Osteocyte (in vitro differentiated cells): ENCODE measurements around the gene USP40. TPM values are rescaled to one million over a fixed set of nuclear protein-coding genes. Genes with fewer than 3 reads are reported as not detected.
A peak's percentile ranks its signal among the peaks of the same experiment; 100 is the strongest.

Experiments
- DNase-seq: peaks from one replicate; pipeline ENCODE4 v3.0.0; 2021; ENCODE audit warnings: mixed read lengths; ENCODE audit not compliant: unreplicated experiment; ENCODE audit errors: extremely low spot score
- H3K27ac Mint-ChIP-seq: one replicate; pipeline ENCODE4 v1.8.0; 2021; ENCODE audit warnings: mild to moderate bottlenecking, mixed read lengths; ENCODE audit not compliant: unreplicated experiment
- H3K27me3 Mint-ChIP-seq: one replicate; pipeline ENCODE4 v1.8.0; 2021; ENCODE audit warnings: mixed read lengths; ENCODE audit not compliant: unreplicated experiment
- H3K36me3 Mint-ChIP-seq: one replicate; pipeline ENCODE4 v1.8.0; 2021; ENCODE audit warnings: mixed read lengths; ENCODE audit not compliant: unreplicated experiment
- H3K4me1 Mint-ChIP-seq: one replicate; pipeline ENCODE4 v1.8.0; 2021; ENCODE audit warnings: mixed read lengths; ENCODE audit not compliant: unreplicated experiment
- H3K4me3 Mint-ChIP-seq: one replicate; pipeline ENCODE4 v1.8.0; 2021; ENCODE audit warnings: mild to moderate bottlenecking, moderate library complexity, mixed read lengths; ENCODE audit not compliant: unreplicated experiment
- H3K9me3 Mint-ChIP-seq: one replicate; pipeline ENCODE4 v1.8.0; 2021; ENCODE audit warnings: mixed read lengths; ENCODE audit not compliant: unreplicated experiment
- CTCF ChIP-seq: fragments of 200-600 bp; sonication (generic); IDR thresholded peaks from 2 replicates; pipeline ENCODE4 v1.5.0; 2021; ENCODE audit warnings: antibody characterized with exemption, mild to moderate bottlenecking, moderate library complexity
- total RNA-seq: library from RNA; stranded (reverse); gene quantifications from 2 replicates; pipeline ENCODE4 v1.2.1, GENCODE V29; 2021

Gene USP40
- total RNA-seq, 1 donor from 2014 or later, result 36.4 TPM

- H3K4me1 Mint-ChIP-seq, result peaks cover 10% of the 10 kb centered on the region
- no peak for DNase-seq
- no peak overlapping the region for H3K27ac Mint-ChIP-seq
- H3K27me3 Mint-ChIP-seq, result no peaks in the 10 kb centered on the region
- H3K9me3 Mint-ChIP-seq, result no peaks in the 10 kb centered on the region
- TF ChIP-seq CTCF, result peak; percentile 89
- no peak overlapping the region for H3K4me3 Mint-ChIP-seq
- H3K36me3 Mint-ChIP-seq, result peaks cover 28% of the 10 kb centered on the region
These were observed 122.9 kb downstream of the USP40 start for GRCh38 chr2:233443511-233444183.

- H3K9me3 Mint-ChIP-seq, result no peaks in the 10 kb centered on the region
- H3K27me3 Mint-ChIP-seq, result no peaks in the 10 kb centered on the region
- peak overlapping the region; percentile 54 for H3K27ac Mint-ChIP-seq
- DNase-seq, result no peak
- no peak for TF ChIP-seq CTCF
- H3K4me3 Mint-ChIP-seq, result no peak overlapping the region
- peaks cover 27% of the 10 kb centered on the region for H3K36me3 Mint-ChIP-seq
- H3K4me1 Mint-ChIP-seq, result peaks cover 10% of the 10 kb centered on the region
These were observed 124.6 kb downstream of the USP40 start for GRCh38 chr2:233442028-233442310.

GRCh38 chr2:233441161-233442027 lies 125.2 kb downstream of the USP40 start:
- Mint-ChIP-seq H3K27me3 (no peaks in the 10 kb centered on the region), H3K36me3 (peaks cover 31% of the 10 kb centered on the region), H3K4me3 (no peak overlapping the region), H3K27ac (peak overlapping the region; percentile 77), H3K4me1 (peaks cover 10% of the 10 kb centered on the region), H3K9me3 (no peaks in the 10 kb centered on the region)
- no peak for TF ChIP-seq CTCF
- no peak for DNase-seq

GRCh38 chr2:233440714-233441113 lies 125.9 kb downstream of the USP40 start:
- TF ChIP-seq CTCF, result no peak
- Mint-ChIP-seq H3K36me3 (peaks cover 29% of the 10 kb centered on the region), H3K27me3 (no peaks in the 10 kb centered on the region), H3K9me3 (no peaks in the 10 kb centered on the region), H3K4me3 (no peak overlapping the region), H3K27ac (peak overlapping the region; percentile 77), H3K4me1 (peaks cover 10% of the 10 kb centered on the region)
- no peak for DNase-seq

- TF ChIP-seq CTCF, result no peak
- H3K27ac Mint-ChIP-seq, result no peak overlapping the region
- H3K4me3 Mint-ChIP-seq, result no peak overlapping the region
- peaks cover 10% of the 10 kb centered on the region for H3K4me1 Mint-ChIP-seq
- H3K9me3 Mint-ChIP-seq, result no peaks in the 10 kb centered on the region
- DNase-seq, result no peak
- no peaks in the 10 kb centered on the region for H3K27me3 Mint-ChIP-seq
- peaks cover 32% of the 10 kb centered on the region for H3K36me3 Mint-ChIP-seq
These were observed 126.3 kb downstream of the USP40 start for GRCh38 chr2:233440314-233440713.
